HTERT RPE-1 (cell line): ENCODE measurements around the gene GRIP1.

ENCODE experiments used
- in situ Hi-C: fragments of 300-500 bp; cut with MboI; formaldehyde crosslinking; loops from 4 replicates; pipeline ENCODE4 v1.14.3; 2020; ENCODE audit warnings: low sequenced_read_pairs

GRIP1 gene

GRCh38 chr12:66461331-66461730 lies 217.5 kb downstream of the GRIP1 start:
- in situ Hi-C loops: no loop called here

GRCh38 chr12:66459944-66460482 lies 218.9 kb downstream of the GRIP1 start:
- in situ Hi-C loops: no loop called here

GRCh38 chr12:66456612-66457011 lies 222.3 kb downstream of the GRIP1 start:
- in situ Hi-C loops: no loop called here

GRCh38 chr12:66453844-66454243 lies 225.0 kb downstream of the GRIP1 start:
- in situ Hi-C loops: no loop called here

GRCh38 chr12:66453120-66453519 lies 225.8 kb downstream of the GRIP1 start:
- in situ Hi-C loops: no loop called here

GRCh38 chr12:66449531-66449930 lies 229.3 kb downstream of the GRIP1 start:
- in situ Hi-C loops: no loop called here

GRCh38 chr12:66447643-66448042 lies 231.2 kb downstream of the GRIP1 start:
- in situ Hi-C loops: no loop called here

GRCh38 chr12:66446276-66446675 lies 232.6 kb downstream of the GRIP1 start:
- in situ Hi-C loops: no loop called here

- in situ Hi-C loops: no loop called here
Measured at GRCh38 chr12:66441905-66442559, 236.8 kb downstream of the GRIP1 start.

- in situ Hi-C loops: no loop called here
Measured at GRCh38 chr12:66438601-66439000, 240.3 kb downstream of the GRIP1 start.

- in situ Hi-C loops: no loop called here
Measured at GRCh38 chr12:66430106-66430505, 248.8 kb downstream of the GRIP1 start.

GRCh38 chr12:66428870-66429269 lies 250.0 kb downstream of the GRIP1 start:
- in situ Hi-C loops: no loop called here

- in situ Hi-C loops: no loop called here
Measured at GRCh38 chr12:66428261-66428660, 250.6 kb downstream of the GRIP1 start.

- in situ Hi-C loops: no loop called here
Measured at GRCh38 chr12:66426696-66427095, 252.2 kb downstream of the GRIP1 start.

GRCh38 chr12:66423266-66423665 lies 255.6 kb downstream of the GRIP1 start:
- in situ Hi-C loops: no loop called here

GRCh38 chr12:66418908-66419307 lies 260.0 kb downstream of the GRIP1 start:
- in situ Hi-C loops: no loop called here

- in situ Hi-C loops: no loop called here
Measured at GRCh38 chr12:66417217-66417616, 261.7 kb downstream of the GRIP1 start.

- in situ Hi-C loops: no loop called here
Measured at GRCh38 chr12:66409195-66409871, 269.5 kb downstream of the GRIP1 start.

- in situ Hi-C loops: no loop called here
Measured at GRCh38 chr12:66405395-66405794, 273.5 kb downstream of the GRIP1 start.

GRCh38 chr12:66403746-66404145 lies 275.1 kb downstream of the GRIP1 start:
- in situ Hi-C loops: no loop called here

- in situ Hi-C loops: no loop called here
Measured at GRCh38 chr12:66399911-66400306, 279.0 kb downstream of the GRIP1 start.
